OCI-LY3 (cell line): ENCODE data around the gene SP140.

Experiments used
- H2AFZ ChIP-seq: fragments of 200-600, 300-600 bp; shearing (Covaris generic); 2 replicates; pipeline ENCODE4 v1.6.0; 2014; ENCODE audit warnings: antibody characterized with exemption, low read depth, low read length
- H3K27ac ChIP-seq: fragments of 200-600, 300-600 bp; sonication (generic); 2 replicates; pipeline ENCODE4 v1.5.1; 2014; ENCODE audit warnings: mild to moderate bottlenecking, low read length, moderate library complexity, mixed read lengths
- H3K27me3 ChIP-seq: fragments of 200-600, 300-600 bp; sonication (generic); 2 replicates; pipeline ENCODE4 v1.6.1; 2014; ENCODE audit warnings: low read depth, low read length, mixed read lengths
- H3K36me3 ChIP-seq: fragments of 200-600, 300-600 bp; sonication (generic); replicated peaks from 2 replicates; pipeline ENCODE3; 2014; ENCODE audit warnings: low read depth, low read length, mixed read lengths
- H3K4me1 ChIP-seq: fragments of 300-600, 200-600 bp; sonication (generic); 2 replicates; pipeline ENCODE4 v1.6.1; 2014; ENCODE audit warnings: low read length, mixed read lengths
- H3K4me2 ChIP-seq: fragments of 200-600, 300-600 bp; sonication (generic); 2 replicates; pipeline ENCODE4 v1.6.1; 2014; ENCODE audit warnings: low read length, mixed read lengths
- H3K4me3 ChIP-seq: fragments of 300-600, 200-600 bp; sonication (generic); 2 replicates; pipeline ENCODE4 v1.5.1; 2014; ENCODE audit warnings: antibody characterized with exemption, mild to moderate bottlenecking, low read length, moderate library complexity
- H3K79me2 ChIP-seq: fragments of 300-600, 200-600 bp; shearing (Covaris generic); 2 replicates; pipeline ENCODE4 v1.6.1; 2014; ENCODE audit warnings: mild to moderate bottlenecking, low read length, mixed read lengths
- H3K9ac ChIP-seq: fragments of 300-600, 200-600 bp; shearing (Covaris generic); 2 replicates; pipeline ENCODE4 v1.6.0; 2014; ENCODE audit warnings: mild to moderate bottlenecking, low read length, moderate library complexity
- H3K9me3 ChIP-seq: fragments of 200-600, 300-600 bp; shearing (Covaris generic); 2 replicates; pipeline ENCODE4 v1.6.1; 2014; ENCODE audit warnings: low read length, mixed read lengths; ENCODE audit not compliant: insufficient read depth
- H4K20me1 ChIP-seq: fragments of 200-600, 300-600 bp; sonication (generic); 2 replicates; pipeline ENCODE4 v1.6.1; 2016; ENCODE audit warnings: low read length, mixed read lengths; ENCODE audit not compliant: insufficient read depth
- CTCF ChIP-seq: fragments of 200-600, 300-600 bp; sonication (generic); IDR thresholded peaks from 2 replicates; pipeline ENCODE4 v1.5.1; 2014; ENCODE audit warnings: antibody characterized with exemption, low read length, low read depth
- EZH2phosphoT487 ChIP-seq: fragments of 200-600 bp; shearing (Covaris generic); IDR thresholded peaks from 2 replicates; pipeline ENCODE4 v1.6.1; 2018; ENCODE audit warnings: antibody characterized with exemption, mixed run types, low read depth

The SP140 gene

GRCh38 chr2:230318190-230319121, 92.9 kb downstream of the SP140 start:
- H4K20me1 ChIP-seq, result no peaks in the 10 kb centered on the region
- TF ChIP-seq EZH2phosphoT487, result no peak
- TF ChIP-seq CTCF, result no peak
- peaks cover 28% of the 10 kb centered on the region for H3K4me1 ChIP-seq
- no peak overlapping the region for H2AFZ ChIP-seq
- peak overlapping the region; percentile 63 for H3K27ac ChIP-seq
- H3K36me3 ChIP-seq, result peaks cover 11% of the 10 kb centered on the region
- no peak overlapping the region for H3K4me3 ChIP-seq
- no peaks in the 10 kb centered on the region for H3K27me3 ChIP-seq
- H3K4me2 ChIP-seq, result peak overlapping the region; percentile 47
- peaks cover 4% of the 10 kb centered on the region; the same call in 1 of the 2 replicates for H3K9me3 ChIP-seq
- H3K9ac ChIP-seq, result peak overlapping the region; percentile 18; the same call in 1 of the 2 replicates
- H3K79me2 ChIP-seq, result no peaks in the 10 kb centered on the region

GRCh38 chr2:230319211-230319862, 93.8 kb downstream of the SP140 start:
- no peak overlapping the region for H3K4me3 ChIP-seq
- TF ChIP-seq CTCF (no peak), EZH2phosphoT487 (no peak)
- peak overlapping the region; percentile 63 for H3K27ac ChIP-seq
- H3K4me2 ChIP-seq, result peak overlapping the region; percentile 47
- H3K27me3 ChIP-seq, result no peaks in the 10 kb centered on the region
- peaks cover 11% of the 10 kb centered on the region for H3K36me3 ChIP-seq
- peaks cover 4% of the 10 kb centered on the region; the same call in 1 of the 2 replicates for H3K9me3 ChIP-seq
- H3K79me2 ChIP-seq, result no peaks in the 10 kb centered on the region
- H3K9ac ChIP-seq, result peak overlapping the region; percentile 18; the same call in 1 of the 2 replicates
- peaks cover 31% of the 10 kb centered on the region for H3K4me1 ChIP-seq
- H2AFZ ChIP-seq, result no peak overlapping the region
- no peaks in the 10 kb centered on the region for H4K20me1 ChIP-seq

DNA sequence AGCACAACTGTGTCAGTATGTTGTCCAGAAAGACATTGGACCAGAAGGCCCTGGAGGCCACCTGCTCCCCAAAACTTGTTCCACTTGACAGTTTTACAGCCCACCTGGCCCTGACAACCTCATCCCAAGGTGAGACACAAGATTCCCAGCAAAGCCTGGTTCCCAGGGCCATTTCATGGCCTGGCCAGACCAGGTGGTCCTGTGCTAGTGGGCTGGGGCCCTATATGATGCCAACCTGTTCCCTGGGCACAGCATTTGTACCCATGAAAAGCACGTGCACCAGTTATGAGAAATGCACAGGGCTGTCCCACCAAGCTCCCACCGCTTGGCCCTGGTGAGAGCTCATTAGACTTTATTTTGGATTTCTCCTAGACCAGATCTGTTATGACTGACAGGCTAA, 95.5 kb downstream of the SP140 start:
- H3K79me2 ChIP-seq, result no peaks in the 10 kb centered on the region
- TF ChIP-seq EZH2phosphoT487 (no peak), CTCF (no peak)
- H3K4me1 ChIP-seq, result peaks cover 34% of the 10 kb centered on the region

More for the DNA sequence above, 95.5 kb downstream of the SP140 start:
- H3K36me3 ChIP-seq, result peaks cover 6% of the 10 kb centered on the region
- peaks cover 4% of the 10 kb centered on the region; the same call in 1 of the 2 replicates for H3K9me3 ChIP-seq
- no peaks in the 10 kb centered on the region for H4K20me1 ChIP-seq
- H3K9ac ChIP-seq, result no peak overlapping the region
- no peak overlapping the region for H2AFZ ChIP-seq
- no peak overlapping the region for H3K4me2 ChIP-seq
- no peaks in the 10 kb centered on the region for H3K27me3 ChIP-seq
- no peak overlapping the region for H3K4me3 ChIP-seq
- H3K27ac ChIP-seq, result no peak overlapping the region
